Naive thymus-derived CD4-positive, alpha-beta T cell (primary cell): ENCODE results near the gene DOK1. TPM values are rescaled to one million over a fixed set of nuclear protein-coding genes. Genes with fewer than 3 reads are reported as not detected.
"Not testable (repeated sequence)": the region's sequence is repeated elsewhere in the genome, so short reads cannot be mapped to it uniquely, and the experiment has no call there.

Source experiments
- ATAC-seq: fragments of 150-1000 bp; cut with Tn5 transposase; 2 replicates; pipeline ENCODE4 v1.10.0; 2021; ENCODE audit warnings: mild to moderate bottlenecking, moderate library complexity
- CTCF ChIA-PET: fragments of 350-600 bp; sonication (Branson Sonifier 250); formaldehyde crosslinking; loops from one replicate; lab custom pipeline; 2021; ENCODE audit warnings: antibody characterized with exemption; lab: Charles Lee
- POLR2A ChIA-PET: fragments of 350-600 bp; sonication (Branson Sonifier 250); formaldehyde crosslinking; loops from one replicate; lab custom pipeline; 2021; ENCODE audit warnings: antibody characterized with exemption, inconsistent platforms; lab: Charles Lee
- DNase-seq, 9 donors: peaks; one replicate each; pipeline versions ENCODE4 v3.0.0 to v3.0.0-alpha.2; 2020 to 2022; ENCODE audit warnings: mixed read lengths in 1 of 9
- H3K27ac ChIP-seq: one replicate; pipeline ENCODE4 v1.7.0; 2013; ENCODE audit warnings: mild to moderate bottlenecking, low read depth, low read length, moderate library complexity
- H3K27me3 ChIP-seq, 2 donors: one replicate each; pipeline ENCODE4 v1.7.0; 2013; ENCODE audit warnings: low read length in 2 of 2, mild to moderate bottlenecking in 2 of 2, moderate library complexity in 2 of 2; ENCODE audit not compliant: control insufficient read depth in 2 of 2, insufficient read depth in 2 of 2
- H3K36me3 ChIP-seq, 3 experiments: 1 replicate in 2 of 3; 2 replicates in 1 of 3; pipeline ENCODE4 v1.7.0; 2013; ENCODE audit warnings: low read length in 3 of 3, mild to moderate bottlenecking in 3 of 3, moderate library complexity in 1 of 3; ENCODE audit not compliant: insufficient read depth in 3 of 3, control insufficient read depth in 2 of 3
- H3K4me1 ChIP-seq, 2 donors: one replicate each; pipeline ENCODE4 v1.7.0; 2013; ENCODE audit warnings: low read length in 2 of 2, mild to moderate bottlenecking in 2 of 2, moderate library complexity in 1 of 2; ENCODE audit not compliant: control insufficient read depth in 2 of 2, insufficient read depth in 2 of 2
- H3K4me3 ChIP-seq: 2 replicates; pipeline ENCODE4 v1.7.0; 2013; ENCODE audit warnings: mild to moderate bottlenecking, low read length
- H3K9me3 ChIP-seq, 3 experiments: 1 replicate in 2 of 3; 2 replicates in 1 of 3; pipeline ENCODE4 v1.7.0; 2013; ENCODE audit warnings: low read length in 3 of 3; ENCODE audit not compliant: control insufficient read depth in 2 of 3
- H3K27ac Mint-ChIP-seq, 9 donors: one replicate each; pipeline ENCODE4 v1.8.0; 2020 to 2022; ENCODE audit warnings: mixed read lengths in 9 of 9, mild to moderate bottlenecking in 8 of 9, moderate library complexity in 5 of 9, inconsistent platforms in 2 of 9
- H3K27me3 Mint-ChIP-seq, 5 donors: one replicate each; pipeline ENCODE4 v1.8.0; 2021 to 2022; ENCODE audit warnings: mixed read lengths in 5 of 5, mild to moderate bottlenecking in 1 of 5
- H3K36me3 Mint-ChIP-seq, 5 donors: one replicate each; pipeline ENCODE4 v1.8.0; 2020 to 2022; ENCODE audit warnings: mixed read lengths in 5 of 5, mild to moderate bottlenecking in 3 of 5, inconsistent platforms in 1 of 5
- H3K4me1 Mint-ChIP-seq, 7 donors: one replicate each; pipeline ENCODE4 v1.8.0; 2020 to 2022; ENCODE audit warnings: mixed read lengths in 7 of 7, mild to moderate bottlenecking in 3 of 7, inconsistent platforms in 1 of 7
- H3K4me3 Mint-ChIP-seq, 10 donors: one replicate each; pipeline ENCODE4 v1.8.0; 2020 to 2022; ENCODE audit warnings: mild to moderate bottlenecking in 10 of 10, mixed read lengths in 10 of 10, moderate library complexity in 6 of 10, inconsistent platforms in 2 of 10
- H3K9me3 Mint-ChIP-seq, 11 donors: one replicate each; pipeline ENCODE4 v1.8.0; 2020 to 2022; ENCODE audit warnings: mixed read lengths in 11 of 11, mild to moderate bottlenecking in 4 of 11, inconsistent platforms in 1 of 11, moderate library complexity in 1 of 11
- intact Hi-C, 2 donors: fragments of 100-400 bp; cut with micrococcal nuclease; formaldehyde crosslinking; loops; one replicate each; pipeline ENCODE4 v1.15.1; 2023
- polyA plus RNA-seq, 2 donors: library from polyadenylated mRNA; unstranded; fragments of 300-500 nt; fragmentation: Illumina TruSeq; gene quantifications; one replicate each; pipeline ENCODE4 v1.2.3, GENCODE V29; 2021
- total RNA-seq, 6 experiments: library from RNA in 5 of 6; stranded (reverse) in 5 of 6; gene quantifications; 1 replicate in 5 of 6; 2 replicates in 1 of 6; pipeline ENCODE4 v1.2.3 and lab custom pipeline; 2021 to 2026

The DOK1 gene
- total and polyA plus RNA-seq, 7 experiments from 2014 or later, result 7.0 to 39.5 (median 24.2) TPM

- no peaks in the 10 kb centered on the region for H3K27me3 ChIP-seq
- H3K27ac ChIP-seq, result no peak overlapping the region
- H3K4me3 Mint-ChIP-seq, result no peak overlapping the region
- intact Hi-C loops, result loop anchor here in 1 of 2 donors (1.0 to 10.0 kb wide), 2 partner anchors 28 to 1174 kb away; partner anchors contain the start of gene ALMS1
- no peak overlapping the region for H3K27ac Mint-ChIP-seq
- peaks cover 0 to 3% (median 0%) of the 10 kb centered on the region in 3 experiments for H3K36me3 ChIP-seq
- peaks cover 0 to 19% (median 13%) of the 10 kb centered on the region in 5 donors for H3K27me3 Mint-ChIP-seq
- no peak for ATAC-seq
- no peaks in the 10 kb centered on the region for H3K9me3 Mint-ChIP-seq
- H3K36me3 Mint-ChIP-seq, result peaks cover 0 to 4% (median 0%) of the 10 kb centered on the region in 5 donors
- H3K9me3 ChIP-seq, result no peaks in the 10 kb centered on the region
- H3K4me1 Mint-ChIP-seq, result peaks cover 0 to 43% (median 12%) of the 10 kb centered on the region in 7 donors
- H3K4me3 ChIP-seq, result no peak overlapping the region
- H3K4me1 ChIP-seq, result peaks cover 7 to 10% of the 10 kb centered on the region in 2 donors
- ChIA-PET POLR2A (interaction anchor here (0.7 to 1.6 kb wide), 5 partner anchors 9 to 348 kb away, joined by 3 to 6 read pairs (median 4); partner anchors contain the start of genes AUP1 and HTRA2), CTCF (interaction anchor here (2.0 kb wide), 1 partner anchor 76 kb away, joined by 5 read pairs; the partner anchor contains the start of genes CCDC142 and TTC31)
- no peak for DNase-seq
Measured at GRCh38 chr2:74558284-74559230, 4.0 kb downstream of the DOK1 start.

- Mint-ChIP-seq H3K27me3 (peaks cover 0 to 19% (median 13%) of the 10 kb centered on the region in 5 donors), H3K36me3 (peaks cover 0 to 4% (median 0%) of the 10 kb centered on the region in 5 donors), H3K9me3 (no peaks in the 10 kb centered on the region), H3K4me3 (no peak overlapping the region), H3K4me1 (peaks cover 0 to 47% (median 12%) of the 10 kb centered on the region in 7 donors), H3K27ac (no peak overlapping the region)
- H3K4me1 ChIP-seq, result peaks cover 4 to 8% of the 10 kb centered on the region in 2 donors
- no peak overlapping the region for H3K4me3 ChIP-seq
- intact Hi-C loops, result loop anchor here in 1 of 2 donors (1.0 to 10.0 kb wide), 2 partner anchors 26 to 1175 kb away; partner anchors contain the start of gene ALMS1
- no peaks in the 10 kb centered on the region for H3K9me3 ChIP-seq
- H3K27me3 ChIP-seq, result no peaks in the 10 kb centered on the region
- POLR2A ChIA-PET, result interaction anchor here (1.1 kb wide), 1 partner anchor 21 kb away, joined by 3 read pairs; no protein-coding TSS in a partner anchor
- no peak overlapping the region for H3K27ac ChIP-seq
- DNase-seq, result no peak
- no peak for ATAC-seq
- CTCF ChIA-PET, result interaction anchor here (0.6 to 1.0 kb wide), 3 partner anchors 27 to 156 kb away, joined by 3 read pairs; no protein-coding TSS in a partner anchor
- H3K36me3 ChIP-seq, result no peaks in the 10 kb centered on the region
Measured at GRCh38 chr2:74559912-74560311, 5.4 kb downstream of the DOK1 start.

GRCh38 chr2:74560591-74560990 lies 6.1 kb downstream of the DOK1 start:
- CTCF ChIA-PET, result interaction anchor here (0.6 to 1.0 kb wide), 2 partner anchors 26 to 157 kb away, joined by 3 read pairs; no protein-coding TSS in a partner anchor

GRCh38 chr2:74561022-74561421 lies 6.5 kb downstream of the DOK1 start:
- DNase-seq, POLR2A ChIA-PET, H3K9me3 Mint-ChIP-seq, H3K36me3 ChIP-seq, H3K4me1 ChIP-seq, H3K4me3 Mint-ChIP-seq, H3K27ac ChIP-seq, H3K36me3 Mint-ChIP-seq, H3K4me3 ChIP-seq, ATAC-seq, H3K9me3 ChIP-seq, CTCF ChIA-PET, H3K27me3 ChIP-seq, intact Hi-C loops, H3K27ac Mint-ChIP-seq: not testable (repeated sequence)
- peaks cover 0 to 50% (median 4%) of the 10 kb centered on the region in 7 donors for H3K4me1 Mint-ChIP-seq
- H3K27me3 Mint-ChIP-seq, result peaks cover 0 to 19% (median 13%) of the 10 kb centered on the region in 5 donors

More at GRCh38 chr2:74560591-74560990, 6.1 kb downstream of the DOK1 start:
- POLR2A ChIA-PET, result no interaction called here
- no peak for ATAC-seq
- Mint-ChIP-seq H3K27ac (peak overlapping the region in 1 of 9 donors; percentile 31), H3K4me3 (no peak overlapping the region), H3K27me3 (peaks cover 0 to 19% (median 13%) of the 10 kb centered on the region in 5 donors), H3K36me3 (peaks cover 0 to 4% (median 0%) of the 10 kb centered on the region in 5 donors), H3K4me1 (peaks cover 0 to 47% (median 7%) of the 10 kb centered on the region in 7 donors), H3K9me3 (no peaks in the 10 kb centered on the region)
- Histone ChIP-seq H3K9me3 (no peaks in the 10 kb centered on the region), H3K27me3 (no peaks in the 10 kb centered on the region), H3K36me3 (no peaks in the 10 kb centered on the region), H3K4me1 (peaks cover under 1 to 4% of the 10 kb centered on the region in 2 donors), H3K27ac (no peak overlapping the region), H3K4me3 (no peak overlapping the region)
- no peak for DNase-seq
- intact Hi-C loops, result no loop called here

- ATAC-seq, result no peak
- Mint-ChIP-seq H3K27ac (peak overlapping the region in 3 of 9 donors; percentile 32 to 74 (median 54)), H3K4me3 (no peak overlapping the region), H3K9me3 (no peaks in the 10 kb centered on the region), H3K27me3 (peaks cover 0 to 19% (median 13%) of the 10 kb centered on the region in 5 donors), H3K36me3 (peaks cover 0 to 2% (median 0%) of the 10 kb centered on the region in 5 donors), H3K4me1 (peaks cover 0 to 48% (median 0%) of the 10 kb centered on the region in 7 donors)
- Histone ChIP-seq H3K4me3 (no peak overlapping the region), H3K4me1 (no peaks in the 10 kb centered on the region), H3K27me3 (no peaks in the 10 kb centered on the region), H3K27ac (no peak overlapping the region), H3K9me3 (no peaks in the 10 kb centered on the region), H3K36me3 (no peaks in the 10 kb centered on the region)
- no peak for DNase-seq
- CTCF ChIA-PET, result no interaction called here
- intact Hi-C loops, result no loop called here
- POLR2A ChIA-PET, result no interaction called here
Measured at GRCh38 chr2:74562126-74562775, 7.7 kb downstream of the DOK1 start.

- ChIA-PET POLR2A (no interaction called here), CTCF (interaction anchor here (0.6 kb wide), 1 partner anchor 81 kb away, joined by 3 read pairs; no protein-coding TSS in a partner anchor)
- Mint-ChIP-seq H3K4me1 (peaks cover 0 to 53% (median 0%) of the 10 kb centered on the region in 7 donors), H3K27me3 (peaks cover 0 to 25% (median 22%) of the 10 kb centered on the region in 5 donors), H3K4me3 (no peak overlapping the region), H3K27ac (no peak overlapping the region), H3K9me3 (no peaks in the 10 kb centered on the region), H3K36me3 (peaks cover 0 to 5% (median 0%) of the 10 kb centered on the region in 5 donors)
- DNase-seq, result no peak
- Histone ChIP-seq H3K4me3 (no peak overlapping the region), H3K27me3 (no peaks in the 10 kb centered on the region), H3K4me1 (no peaks in the 10 kb centered on the region), H3K27ac (no peak overlapping the region), H3K36me3 (no peaks in the 10 kb centered on the region), H3K9me3 (no peaks in the 10 kb centered on the region)
- intact Hi-C loops, result no loop called here
- no peak for ATAC-seq
Measured at GRCh38 chr2:74564222-74564621, 9.7 kb downstream of the DOK1 start.
